ENCODE measurements around the gene WRAP73. TPM values are rescaled to one million over a fixed set of nuclear protein-coding genes. Genes with fewer than 3 reads are reported as not detected.

WRAP73 gene
- total RNA-seq, 1 donor from 2014 or later, result 14.4 TPM

DNA sequence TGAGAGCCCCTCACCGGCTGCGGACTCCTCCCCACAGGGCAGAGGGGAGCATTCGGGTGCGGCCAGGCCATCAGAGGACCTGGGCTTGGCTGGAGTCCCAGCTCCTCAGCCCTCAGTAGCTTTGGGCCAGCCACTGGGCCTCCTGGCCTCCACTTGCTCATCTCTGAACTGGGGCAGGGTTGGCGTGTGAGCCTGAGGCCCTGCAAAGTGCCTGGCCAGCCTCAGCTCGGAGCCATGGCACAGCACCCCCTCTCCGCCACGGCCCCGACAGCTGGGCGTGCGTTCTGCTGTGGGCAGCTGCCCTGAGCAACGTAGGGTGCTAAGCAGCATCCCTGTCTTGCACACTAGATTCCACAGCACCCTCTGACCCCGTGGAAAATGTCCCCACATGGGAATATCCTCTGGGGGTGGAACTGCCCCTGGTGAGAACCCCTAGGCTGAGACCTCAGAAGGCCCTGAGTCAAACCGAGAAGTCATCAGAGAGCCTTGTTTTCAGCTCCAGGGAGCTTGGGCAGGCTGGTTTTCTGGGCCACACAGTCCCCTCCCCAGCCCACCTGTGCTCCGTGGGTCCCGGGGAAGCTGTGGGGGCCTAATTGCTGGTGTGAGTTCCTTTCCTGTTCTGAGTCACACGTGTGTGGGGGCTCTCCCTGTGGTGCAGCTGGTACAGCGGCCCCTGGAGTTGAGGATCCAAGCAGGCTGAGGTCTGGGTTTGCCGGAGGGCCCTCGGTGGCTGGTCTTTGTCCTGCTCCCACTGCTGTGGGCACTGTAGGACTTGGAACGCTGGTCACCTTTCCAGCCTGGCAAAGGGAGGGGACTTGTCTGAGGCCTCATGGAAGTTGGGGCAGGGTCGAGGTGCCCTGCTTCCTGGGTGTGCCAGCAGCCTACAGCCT, 26.9 kb upstream of the WRAP73 start:
- Histone ChIP-seq H3K4me1 (no peaks in the 10 kb centered on the region), H3K36me3 (no peaks in the 10 kb centered on the region), H3K27me3 (no peaks in the 10 kb centered on the region), H3K4me3 (no peak overlapping the region), H3K27ac (no peak overlapping the region), H3K9me3 (no peaks in the 10 kb centered on the region)
- intact Hi-C loops (cut with DNase I), result no loop called here
- no peak for DNase-seq (ENCODE audit: low spot score in 2 of 2)
- TF ChIP-seq, protein P1, sequence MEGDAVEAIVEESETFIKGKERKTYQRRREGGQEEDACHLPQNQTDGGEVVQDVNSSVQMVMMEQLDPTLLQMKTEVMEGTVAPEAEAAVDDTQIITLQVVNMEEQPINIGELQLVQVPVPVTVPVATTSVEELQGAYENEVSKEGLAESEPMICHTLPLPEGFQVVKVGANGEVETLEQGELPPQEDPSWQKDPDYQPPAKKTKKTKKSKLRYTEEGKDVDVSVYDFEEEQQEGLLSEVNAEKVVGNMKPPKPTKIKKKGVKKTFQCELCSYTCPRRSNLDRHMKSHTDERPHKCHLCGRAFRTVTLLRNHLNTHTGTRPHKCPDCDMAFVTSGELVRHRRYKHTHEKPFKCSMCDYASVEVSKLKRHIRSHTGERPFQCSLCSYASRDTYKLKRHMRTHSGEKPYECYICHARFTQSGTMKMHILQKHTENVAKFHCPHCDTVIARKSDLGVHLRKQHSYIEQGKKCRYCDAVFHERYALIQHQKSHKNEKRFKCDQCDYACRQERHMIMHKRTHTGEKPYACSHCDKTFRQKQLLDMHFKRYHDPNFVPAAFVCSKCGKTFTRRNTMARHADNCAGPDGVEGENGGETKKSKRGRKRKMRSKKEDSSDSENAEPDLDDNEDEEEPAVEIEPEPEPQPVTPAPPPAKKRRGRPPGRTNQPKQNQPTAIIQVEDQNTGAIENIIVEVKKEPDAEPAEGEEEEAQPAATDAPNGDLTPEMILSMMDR (IDR thresholded peaks at IDR 0.05), result no peak

DNA sequence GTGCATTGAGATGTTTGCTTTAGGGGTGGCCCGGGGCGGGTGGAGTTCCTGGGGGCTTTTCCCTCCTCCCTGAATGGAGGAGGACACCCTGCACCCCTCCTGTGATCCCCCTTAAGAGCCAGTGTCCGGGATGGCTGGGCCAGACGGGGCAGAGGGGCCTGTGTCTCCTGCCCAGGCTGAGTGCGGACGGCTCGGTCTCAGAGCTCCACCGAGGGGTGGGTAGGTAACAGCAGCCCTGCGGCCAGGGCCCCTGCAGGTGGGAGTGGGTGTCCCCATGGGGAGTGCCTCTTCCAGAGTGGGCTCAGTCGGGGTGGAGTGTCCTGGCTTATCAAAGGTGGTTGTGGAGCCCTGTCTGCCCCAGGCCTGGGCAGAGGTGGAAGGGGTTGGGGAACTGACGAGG, 25.5 kb upstream of the WRAP73 start:
- Histone ChIP-seq H3K9me3 (no peaks in the 10 kb centered on the region), H3K27ac (no peak overlapping the region), H3K4me1 (no peaks in the 10 kb centered on the region), H3K4me3 (no peak overlapping the region), H3K36me3 (no peaks in the 10 kb centered on the region), H3K27me3 (no peaks in the 10 kb centered on the region)
- no peak for DNase-seq (ENCODE audit: low spot score in 2 of 2)
- intact Hi-C loops (cut with DNase I), result no loop called here
- TF ChIP-seq, protein P1 (IDR thresholded peaks at IDR 0.05), result no peak

DNA sequence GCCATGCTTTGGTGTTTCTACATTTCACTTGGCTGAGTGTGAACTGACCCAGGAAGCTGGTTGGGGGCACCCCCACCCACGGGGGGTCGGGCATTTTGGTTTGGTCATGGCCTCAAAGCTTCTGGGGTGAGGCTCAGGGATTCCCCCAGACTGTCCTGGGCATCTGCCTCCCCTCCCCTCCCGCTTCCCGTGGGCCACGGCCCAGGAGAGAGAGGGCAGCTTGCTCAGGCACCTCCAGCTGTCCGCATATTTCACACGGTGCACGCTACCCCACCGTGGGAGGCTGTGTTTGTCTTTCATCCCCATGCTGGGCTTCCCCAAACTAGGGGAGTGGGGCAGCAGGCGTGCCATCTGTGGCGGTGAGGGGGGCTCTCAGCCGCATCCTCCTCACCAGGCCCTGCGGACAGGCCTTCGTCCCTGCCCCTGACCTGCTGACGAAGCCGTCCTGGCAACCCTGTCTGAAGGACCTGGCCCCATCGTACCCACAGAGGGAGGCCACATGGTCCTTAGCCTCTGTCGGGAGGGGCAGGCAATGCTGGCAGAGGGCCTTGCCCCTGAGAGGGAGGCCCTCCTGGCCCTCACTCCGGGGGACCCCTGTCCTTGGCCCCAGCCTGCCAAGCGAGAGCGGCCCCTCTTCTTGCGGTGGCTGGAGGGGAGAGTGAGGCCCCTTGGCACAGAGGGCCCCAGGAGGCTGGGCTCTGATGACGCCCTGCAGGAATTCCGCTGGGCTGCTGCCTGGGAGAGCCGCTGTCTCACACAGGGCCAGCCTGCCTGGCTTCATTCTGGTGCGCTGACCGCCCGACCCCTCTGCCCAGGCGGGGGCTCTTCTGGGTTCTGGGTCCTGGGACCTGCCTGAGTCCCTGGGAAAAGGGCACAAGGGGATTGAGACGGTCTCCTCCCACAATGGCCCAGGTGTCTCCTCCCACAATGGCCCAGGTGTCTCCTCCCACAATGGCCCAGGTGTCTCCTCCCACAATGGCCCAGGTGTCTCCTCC, 24.5 kb upstream of the WRAP73 start:
- no peaks in the 10 kb centered on the region for H3K36me3 ChIP-seq
- H3K9me3 ChIP-seq, result no peaks in the 10 kb centered on the region
- no peak for DNase-seq (ENCODE audit: low spot score in 2 of 2)
- no peak overlapping the region for H3K4me3 ChIP-seq
- intact Hi-C loops (cut with DNase I), result no loop called here
- TF ChIP-seq, protein P1 (IDR thresholded peaks at IDR 0.05), result no peak
- H3K4me1 ChIP-seq, result no peaks in the 10 kb centered on the region
- H3K27me3 ChIP-seq, result no peaks in the 10 kb centered on the region
- no peak overlapping the region for H3K27ac ChIP-seq

DNA sequence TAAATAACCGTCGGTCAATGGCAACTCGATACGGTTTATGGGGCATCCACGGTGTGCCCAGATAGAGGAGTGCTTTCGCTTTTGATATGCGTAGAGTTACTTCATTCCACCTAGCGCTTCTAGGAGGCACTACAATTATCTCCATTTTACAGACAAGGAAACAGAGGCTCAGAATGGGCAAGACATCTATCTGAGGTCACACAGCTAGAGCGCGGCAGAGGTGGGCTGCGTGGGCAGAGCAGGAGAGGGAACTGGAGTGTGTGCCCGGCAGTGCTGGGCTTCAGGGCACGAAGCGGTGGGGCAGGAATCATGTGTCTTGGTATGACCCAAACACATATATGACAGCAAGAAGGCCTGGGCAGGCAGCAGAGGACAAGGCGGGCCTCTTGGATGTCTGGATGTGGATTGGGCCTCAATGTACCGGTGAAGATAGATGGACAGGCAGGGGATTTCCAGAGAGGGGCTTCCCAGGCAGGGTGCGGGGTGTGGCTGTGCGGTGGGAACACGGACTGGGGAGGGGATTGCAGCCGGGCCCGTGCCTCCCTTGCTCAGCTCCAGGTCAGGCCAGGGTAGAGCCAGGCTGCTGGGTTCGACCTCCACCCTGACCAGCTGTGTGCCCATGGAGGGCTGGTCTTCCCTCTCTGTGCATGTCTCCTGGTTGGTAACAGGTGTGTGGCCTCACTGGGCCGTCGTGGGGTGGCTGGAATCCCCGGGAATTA, 23.6 kb upstream of the WRAP73 start:
- H3K9me3 ChIP-seq, result no peaks in the 10 kb centered on the region
- H3K36me3 ChIP-seq, result no peaks in the 10 kb centered on the region
- TF ChIP-seq, protein P1 (IDR thresholded peaks at IDR 0.05), result no peak
- no peak for DNase-seq (ENCODE audit: low spot score in 2 of 2)
- no peaks in the 10 kb centered on the region for H3K4me1 ChIP-seq
- no peak overlapping the region for H3K4me3 ChIP-seq
- intact Hi-C loops (cut with DNase I), result no loop called here
- H3K27me3 ChIP-seq, result no peaks in the 10 kb centered on the region
- H3K27ac ChIP-seq, result no peak overlapping the region

DNA sequence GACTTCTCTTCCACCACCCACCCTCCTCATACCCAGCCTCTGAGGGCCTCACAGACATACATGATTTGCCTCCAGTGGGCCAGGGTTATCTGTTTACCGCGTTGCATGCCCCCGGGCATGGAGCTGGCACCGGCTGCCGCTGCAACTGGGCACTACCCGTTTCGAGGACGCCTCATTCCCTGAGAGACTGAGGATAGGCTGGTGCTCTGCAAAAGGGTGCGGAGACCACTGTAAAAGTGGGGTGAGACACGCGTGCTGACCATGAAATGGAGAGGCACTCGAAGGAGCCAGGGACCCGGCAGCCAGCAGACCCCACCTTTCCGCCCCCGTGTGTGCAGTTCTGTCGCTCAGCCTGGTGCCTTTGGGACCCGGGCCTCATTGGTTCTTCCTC, 23.1 kb upstream of the WRAP73 start:
- H3K4me3 ChIP-seq, result no peak overlapping the region
- H3K36me3 ChIP-seq, result no peaks in the 10 kb centered on the region
- TF ChIP-seq, protein P1 (IDR thresholded peaks at IDR 0.05), result no peak
- no peak for DNase-seq (ENCODE audit: low spot score in 2 of 2)
- no peak overlapping the region for H3K27ac ChIP-seq
- H3K27me3 ChIP-seq, result no peaks in the 10 kb centered on the region
- no peaks in the 10 kb centered on the region for H3K4me1 ChIP-seq
- intact Hi-C loops (cut with DNase I), result no loop called here
- no peaks in the 10 kb centered on the region for H3K9me3 ChIP-seq
